Measurements from ENCODE around the gene TAF13. TPM values are rescaled to one million over a fixed set of nuclear protein-coding genes. Genes with fewer than 3 reads are reported as not detected.

The TAF13 gene, protein sequence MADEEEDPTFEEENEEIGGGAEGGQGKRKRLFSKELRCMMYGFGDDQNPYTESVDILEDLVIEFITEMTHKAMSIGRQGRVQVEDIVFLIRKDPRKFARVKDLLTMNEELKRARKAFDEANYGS
- total RNA-seq (2022) = 21.9 and 25.1 TPM in 2 replicates
- percentile 73 among the genes with signal in this experiment for Bru-seq, nascent RNA
- percentile 82 among the genes with signal in this experiment for BruChase-seq, experiment 1, labeled RNA remaining after a 2-hour chase
- BruChase-seq, experiment 2, labeled RNA remaining after a 6-hour chase = percentile 84 among the genes with signal in this experiment
- long read RNA-seq = 0 reads

- peak; percentile 89 to 91 for DNase-seq
- peak within 1 kb of the TSS; percentile 95 for H3K4me3 Mint-ChIP-seq (ENCODE audit: unreplicated experiment)
- H3K4me1 ChIP-seq = peaks cover under 1% of the 10 kb centered on the region; the same call in 1 of the 2 replicates
- no peaks in the 10 kb centered on the region for H3K4me1 Mint-ChIP-seq (ENCODE audit: low read depth, unreplicated experiment)
- no peaks in the 10 kb centered on the region for H3K9me3 Mint-ChIP-seq (ENCODE audit: unreplicated experiment)
- no peaks in the 10 kb centered on the region for H3K27me3 ChIP-seq (replicated peaks; ENCODE audit: control insufficient read depth, insufficient read depth, low read length)
- no peaks in the 10 kb centered on the region for H3K27me3 Mint-ChIP-seq (ENCODE audit: insufficient read depth, unreplicated experiment)
- no peaks in the 10 kb centered on the region for H3K36me3 ChIP-seq (ENCODE audit: control insufficient read depth, insufficient read depth, low read length)
- peaks cover 8% of the 10 kb centered on the region for H3K36me3 Mint-ChIP-seq (ENCODE audit: insufficient read depth, unreplicated experiment)
- H3K9me3 ChIP-seq = no peaks in the 10 kb centered on the region
- CTCF ChIA-PET = interaction anchor here (0.7 to 0.8 kb wide), 3 partner anchors 13 to 128 kb away, joined by 3 to 6 read pairs (median 6); no protein-coding TSS in a partner anchor
- TSS peak; percentile 88 for BruUV-seq (replicated peaks)
- POLR2A ChIA-PET = interaction anchor here (1.0 to 1.2 kb wide), 4 partner anchors 15 to 59 kb away, joined by 5 to 12 read pairs (median 10); partner anchors contain the start of genes TMEM167B and WDR47
- intact Hi-C loops (cut with micrococcal nuclease; ENCODE audit: unreplicated experiment) = loop anchor here (2.0 kb wide), 1 partner anchor 35 kb away; no protein-coding TSS in a partner anchor
- TF ChIP-seq, protein P1, sequence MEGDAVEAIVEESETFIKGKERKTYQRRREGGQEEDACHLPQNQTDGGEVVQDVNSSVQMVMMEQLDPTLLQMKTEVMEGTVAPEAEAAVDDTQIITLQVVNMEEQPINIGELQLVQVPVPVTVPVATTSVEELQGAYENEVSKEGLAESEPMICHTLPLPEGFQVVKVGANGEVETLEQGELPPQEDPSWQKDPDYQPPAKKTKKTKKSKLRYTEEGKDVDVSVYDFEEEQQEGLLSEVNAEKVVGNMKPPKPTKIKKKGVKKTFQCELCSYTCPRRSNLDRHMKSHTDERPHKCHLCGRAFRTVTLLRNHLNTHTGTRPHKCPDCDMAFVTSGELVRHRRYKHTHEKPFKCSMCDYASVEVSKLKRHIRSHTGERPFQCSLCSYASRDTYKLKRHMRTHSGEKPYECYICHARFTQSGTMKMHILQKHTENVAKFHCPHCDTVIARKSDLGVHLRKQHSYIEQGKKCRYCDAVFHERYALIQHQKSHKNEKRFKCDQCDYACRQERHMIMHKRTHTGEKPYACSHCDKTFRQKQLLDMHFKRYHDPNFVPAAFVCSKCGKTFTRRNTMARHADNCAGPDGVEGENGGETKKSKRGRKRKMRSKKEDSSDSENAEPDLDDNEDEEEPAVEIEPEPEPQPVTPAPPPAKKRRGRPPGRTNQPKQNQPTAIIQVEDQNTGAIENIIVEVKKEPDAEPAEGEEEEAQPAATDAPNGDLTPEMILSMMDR (IDR thresholded peaks at IDR 0.05; ENCODE audit: insufficient read depth in 1 of 2, low read depth in 1 of 2, low read length in 1 of 2, severe bottlenecking in 1 of 2, unreplicated experiment in 1 of 2) = no peak
- peak within 1 kb of the TSS; percentile 71 for H3K4me3 ChIP-seq (ENCODE audit: low read depth, low read length)
- H3K27ac Mint-ChIP-seq (ENCODE audit: unreplicated experiment) = peak within 1 kb of the TSS; percentile 97
Measured at GRCh38 chr1:109075531-109076490, at the start of gene TAF13. TSS of gene TAF13 (minus strand) at chr1:109076003. CDS start at chr1:109075947, 56 bp downstream.

- Histone ChIP-seq H3K36me3 (ENCODE audit: control insufficient read depth, insufficient read depth, low read length) (no peaks in the 10 kb centered on the region), H3K4me1 (no peaks in the 10 kb centered on the region), H3K27me3 (replicated peaks; ENCODE audit: control insufficient read depth, insufficient read depth, low read length) (no peaks in the 10 kb centered on the region), H3K4me3 (ENCODE audit: low read depth, low read length) (no peak overlapping the region), H3K9me3 (no peaks in the 10 kb centered on the region)
- ChIA-PET CTCF (interaction anchor here (0.7 kb wide), 1 partner anchor 83 kb away, joined by 3 read pairs; no protein-coding TSS in a partner anchor), POLR2A (no interaction called here)
- no TSS peak for BruUV-seq (replicated peaks)
- TF ChIP-seq, protein P1 (IDR thresholded peaks at IDR 0.05; ENCODE audit: insufficient read depth in 1 of 2, low read depth in 1 of 2, low read length in 1 of 2, severe bottlenecking in 1 of 2, unreplicated experiment in 1 of 2) = no peak
- H3K27ac Mint-ChIP-seq (ENCODE audit: unreplicated experiment) = no peak overlapping the region
- H3K4me1 Mint-ChIP-seq (ENCODE audit: low read depth, unreplicated experiment) = no peaks in the 10 kb centered on the region
- DNase-seq = no peak
- H3K36me3 Mint-ChIP-seq (ENCODE audit: insufficient read depth, unreplicated experiment) = peaks cover 5% of the 10 kb centered on the region
- H3K4me3 Mint-ChIP-seq (ENCODE audit: unreplicated experiment) = no peak overlapping the region
- H3K27me3 Mint-ChIP-seq (ENCODE audit: insufficient read depth, unreplicated experiment) = no peaks in the 10 kb centered on the region
- intact Hi-C loops (cut with micrococcal nuclease; ENCODE audit: unreplicated experiment) = no loop called here
- no peaks in the 10 kb centered on the region for H3K9me3 Mint-ChIP-seq (ENCODE audit: unreplicated experiment)
Measured at GRCh38 chr1:109120356-109120755, 44.6 kb upstream of the TAF13 start.

- Mint-ChIP-seq H3K4me3 (ENCODE audit: unreplicated experiment) (no peak overlapping the region), H3K36me3 (ENCODE audit: insufficient read depth, unreplicated experiment) (peaks cover 5% of the 10 kb centered on the region), H3K27ac (ENCODE audit: unreplicated experiment) (no peak overlapping the region), H3K4me1 (ENCODE audit: low read depth, unreplicated experiment) (no peaks in the 10 kb centered on the region), H3K9me3 (ENCODE audit: unreplicated experiment) (no peaks in the 10 kb centered on the region), H3K27me3 (ENCODE audit: insufficient read depth, unreplicated experiment) (no peaks in the 10 kb centered on the region)
- TF ChIP-seq, protein P1 (IDR thresholded peaks at IDR 0.05; ENCODE audit: insufficient read depth in 1 of 2, low read depth in 1 of 2, low read length in 1 of 2, severe bottlenecking in 1 of 2, unreplicated experiment in 1 of 2) = no peak
- no peak overlapping the region for H3K4me3 ChIP-seq (ENCODE audit: low read depth, low read length)
- DNase-seq = no peak
- H3K36me3 ChIP-seq (ENCODE audit: control insufficient read depth, insufficient read depth, low read length) = no peaks in the 10 kb centered on the region
- no peaks in the 10 kb centered on the region for H3K4me1 ChIP-seq
- CTCF ChIA-PET = no interaction called here
- POLR2A ChIA-PET = no interaction called here
- no peaks in the 10 kb centered on the region for H3K27me3 ChIP-seq (replicated peaks; ENCODE audit: control insufficient read depth, insufficient read depth, low read length)
- BruUV-seq (replicated peaks) = no TSS peak
- intact Hi-C loops (cut with micrococcal nuclease; ENCODE audit: unreplicated experiment) = no loop called here
- no peaks in the 10 kb centered on the region for H3K9me3 ChIP-seq
Measured at GRCh38 chr1:109118089-109118488, 42.3 kb upstream of the TAF13 start.
